Psoas muscle (tissue), 8 donors: ENCODE measurements around the gene ZNF598. TPM values are rescaled to one million over a fixed set of nuclear protein-coding genes. Genes with fewer than 3 reads are reported as not detected.
A peak's percentile ranks its signal among the peaks of the same experiment; 100 is the strongest.
"Not testable (repeated sequence)": the region's sequence is repeated elsewhere in the genome, so short reads cannot be mapped to it uniquely, and the experiment has no call there.

Source experiments
- ATAC-seq, 4 donors: fragments of 200-7000 bp; cut with Tn5 transposase; one replicate each; pipeline ENCODE4 v1.9.1; 2020; ENCODE audit warnings: moderate library complexity in 3 of 4, mild to moderate bottlenecking in 2 of 4
- DNase-seq, 2 donors: peaks; one replicate each; pipeline ENCODE4 v3.0.0-alpha.2; 2020
- H3K27ac ChIP-seq: fragments of 200-600 bp; one replicate; pipeline ENCODE4 v1.8.0; 2022
- H3K27me3 ChIP-seq, 3 donors: fragments of 200-600 bp in 1 of 3; one replicate each; pipeline versions ENCODE4 v1.6.1 to v1.8.0; 2013 to 2022; ENCODE audit warnings: low read length in 2 of 3, mild to moderate bottlenecking in 2 of 3, moderate library complexity in 1 of 3; ENCODE audit not compliant: insufficient read depth in 3 of 3
- H3K36me3 ChIP-seq, 2 donors: fragments of 200-600 bp in 1 of 2; one replicate each; pipeline versions ENCODE4 v1.6.1 to v1.8.0; 2013 to 2022; ENCODE audit warnings: low read depth in 1 of 2, mild to moderate bottlenecking in 1 of 2, moderate library complexity in 1 of 2; ENCODE audit not compliant: insufficient read depth in 1 of 2
- H3K4me1 ChIP-seq: fragments of 200-600 bp; one replicate; pipeline ENCODE4 v1.8.0; 2022
- H3K4me3 ChIP-seq: fragments of 200-600 bp; one replicate; pipeline ENCODE4 v1.8.0; 2022; ENCODE audit warnings: mild to moderate bottlenecking
- H3K9me3 ChIP-seq: fragments of 200-600 bp; one replicate; pipeline ENCODE4 v1.8.0; 2022
- CTCF ChIP-seq: fragments of 200-600 bp; IDR thresholded peaks from one replicate; pipeline ENCODE4 v1.8.0; 2022; ENCODE audit warnings: antibody characterized with exemption
- WGBS, 3 donors: extraction: QIAGEN DNeasy Blood & Tissue Kit; methylation state at CpG; one replicate each; pipeline versions ENCODE4 v1.1.6 to v1.1.7; 2013; 5-methylcytosine and 5-hydroxymethylcytosine counted together
- intact Hi-C, 2 donors: fragments of 100-400 bp; cut with DNase I; formaldehyde crosslinking; loops; one replicate each; pipeline versions ENCODE4 v1.11.0 to v1.14.2; 2022
- polyA plus RNA-seq, 3 donors: library from polyadenylated mRNA; stranded (reverse); fragments of 200-250 nt; gene quantifications; one replicate each; pipeline ENCODE4 v1.2.3, GENCODE V29; 2013
- total RNA-seq, 4 donors: library from RNA; stranded (reverse); fragmentation: NEBNext Ultra II Directional in 2 of 4; extraction: Animal tissue kit (Norgen Biotek cat#: 25700) in 2 of 4; gene quantifications; one replicate each; pipeline versions ENCODE4 v1.2.1 to v1.2.4, GENCODE V29; 2021 to 2023
- donor health status: healthy with polysubstance abuse.
- donor health status: DM: no; HTN: no; CAD: no; lungs with moderate emphysema.
- donor health status: Bipolar disorder and iron deficiency.
- donor health status: healthy.
- donor health status: DM: yes; HTN: yes; CAD: no.
- donor health status: DM: no; HTN: no; CAD: no.
- donor health status: DM: no; HTN: no; CAD: no.
- donor health status: DM: yes; HTN: yes; CAD: no.

ZNF598 gene
- total and polyA plus RNA-seq, 7 donors, result 27.4 to 58.8 (median 46.0) TPM

GRCh38 chr16:2015947-2016208, 6.3 kb upstream of the ZNF598 start:
- WGBS, 3 donors, result 85 to 89% (median 87%) methylated on average over 7 of the region's 7 CpGs
- Histone ChIP-seq H3K9me3 (no peaks in the 10 kb centered on the region), H3K4me1 (no peaks in the 10 kb centered on the region), H3K36me3 (no peaks in the 10 kb centered on the region), H3K4me3 (no peak overlapping the region), H3K27ac (no peak overlapping the region), H3K27me3 (peaks cover 0 to 18% (median 15%) of the 10 kb centered on the region in 3 donors)
- ATAC-seq (no peak), DNase-seq (peak in 1 of 2 donors; percentile 35)
- no peak for TF ChIP-seq CTCF
- intact Hi-C loops, result no loop called here

GRCh38 chr16:2015117-2015946, 5.7 kb upstream of the ZNF598 start:
- no peak for TF ChIP-seq CTCF
- Histone ChIP-seq H3K27me3 (peaks cover 0 to 13% (median 12%) of the 10 kb centered on the region in 3 donors), H3K36me3 (no peaks in the 10 kb centered on the region), H3K4me3 (no peak overlapping the region), H3K9me3 (no peaks in the 10 kb centered on the region), H3K27ac (no peak overlapping the region), H3K4me1 (peaks cover 4% of the 10 kb centered on the region)
- peak in 1 of 2 donors; percentile 46 for DNase-seq
- WGBS, 3 donors, result 86 to 88% (median 86%) methylated on average over 24 of the region's 24 CpGs
- intact Hi-C loops, result no loop called here
- ATAC-seq, result no peak

DNA sequence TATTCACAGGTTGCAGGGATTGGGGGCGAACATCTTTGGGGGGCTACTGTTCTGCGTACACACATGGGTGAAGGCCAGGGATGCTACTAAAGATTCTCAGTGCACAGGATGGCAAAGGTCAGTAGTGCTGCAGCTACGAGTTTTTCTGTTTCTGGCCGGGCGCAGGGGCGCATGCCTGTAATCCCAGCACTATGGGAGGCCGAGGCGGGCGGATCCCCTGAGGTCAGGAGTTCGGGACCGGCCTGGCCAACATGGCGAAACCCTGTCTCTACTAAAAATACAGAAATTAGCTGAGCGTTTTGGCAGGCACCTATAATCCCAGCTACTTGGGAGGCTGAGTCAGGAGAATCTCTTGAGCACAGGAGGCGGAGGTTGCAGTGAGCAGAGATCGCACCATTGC, 3.9 kb upstream of the ZNF598 start:
- Histone ChIP-seq H3K36me3 (no peaks in the 10 kb centered on the region), H3K27me3 (peaks cover 0 to 2% (median 0%) of the 10 kb centered on the region in 3 donors), H3K4me3 (no peak overlapping the region), H3K27ac (no peak overlapping the region), H3K9me3 (no peaks in the 10 kb centered on the region), H3K4me1 (peaks cover 10% of the 10 kb centered on the region)
- 87 to 92% (median 91%) methylated on average over 15 of the region's 15 CpGs for WGBS, 3 donors
- peak in 1 of 2 donors; percentile 42 for DNase-seq
- ATAC-seq, result no peak
- TF ChIP-seq CTCF, result no peak
- intact Hi-C loops, result no loop called here

GRCh38 chr16:2011726-2012125, 2.1 kb upstream of the ZNF598 start:
- peaks cover 28% of the 10 kb centered on the region for H3K4me1 ChIP-seq
- 87% methylated on average over 9 of the region's 9 CpGs for WGBS, 3 donors
- H3K36me3 ChIP-seq, result peaks cover 0 to 13% of the 10 kb centered on the region in 2 donors
- H3K27ac ChIP-seq, H3K4me3 ChIP-seq, intact Hi-C loops, DNase-seq, H3K27me3 ChIP-seq, ATAC-seq, H3K9me3 ChIP-seq: not testable (repeated sequence)

- no peaks in the 10 kb centered on the region for H3K9me3 ChIP-seq
- WGBS, 3 donors, result 0 to 1% (median 0%) methylated on average over 31 to 55 of the region's 55 CpGs
- ATAC-seq, result peak; percentile 1 to 4 (median 2)
- peaks cover 49% of the 10 kb centered on the region for H3K4me1 ChIP-seq
- H3K36me3 ChIP-seq, result peaks cover 0 to 13% of the 10 kb centered on the region in 2 donors
- peak in 1 of 2 donors; percentile 58 for DNase-seq
- no peak for TF ChIP-seq CTCF
- peak overlapping the region; percentile 98 for H3K27ac ChIP-seq
- no peaks in the 10 kb centered on the region for H3K27me3 ChIP-seq
- intact Hi-C loops, result no loop called here
- peak overlapping the region; percentile 98 for H3K4me3 ChIP-seq
Measured at GRCh38 chr16:2009164-2009711, 383 bp downstream of the ZNF598 start.
